ENCODE results near the gene CGB1.
"Not testable (repeated sequence)": the region's sequence is repeated elsewhere in the genome, so short reads cannot be mapped to it uniquely, and the experiment has no call there.

Gene CGB1

GRCh38 chr19:49024233-49024632 lies 12.5 kb downstream of the CGB1 start, which contains the start of gene CGB3:
Gene CGB3 (minus strand): TSS chr19:49024333. CDS start chr19:49023971, 362 bp downstream.
- not testable (repeated sequence) for FAIRE-seq; DNase-seq (ENCODE audit: low spot score)

GRCh38 chr19:49022116-49022515 lies 14.6 kb downstream of the CGB1 start:
- DNase-seq (ENCODE audit: low spot score) (no peak), FAIRE-seq (no peak)

- FAIRE-seq (peak; percentile 46), DNase-seq (ENCODE audit: low spot score) (peak; percentile 91)
Observed at GRCh38 chr19:49020931-49021895, 15.5 kb downstream of the CGB1 start.

- no peak for FAIRE-seq
Observed at GRCh38 chr19:49020342-49020741, 16.4 kb downstream of the CGB1 start.

GRCh38 chr19:49019242-49019932 lies 17.3 kb downstream of the CGB1 start:
- DNase-seq (ENCODE audit: low spot score), result no peak
- FAIRE-seq, result no peak

More at GRCh38 chr19:49020342-49020741, 16.4 kb downstream of the CGB1 start:
- no peak for DNase-seq (ENCODE audit: low spot score)

GRCh38 chr19:49018388-49019241 lies 18.1 kb downstream of the CGB1 start:
- not testable (repeated sequence) for DNase-seq (ENCODE audit: low spot score); FAIRE-seq

- FAIRE-seq (no peak), DNase-seq (ENCODE audit: low spot score) (no peak)
Observed at GRCh38 chr19:49017666-49018351, 18.9 kb downstream of the CGB1 start.

GRCh38 chr19:49017041-49017665 lies 19.5 kb downstream of the CGB1 start, which contains the start of gene LHB:
Gene LHB (minus strand): TSS chr19:49017091. CDS start chr19:49017081, 10 bp downstream.
- FAIRE-seq, result no peak

GRCh38 chr19:49016067-49016839 lies 20.4 kb downstream of the CGB1 start:
- DNase-seq (ENCODE audit: low spot score) (no peak), FAIRE-seq (no peak)

More at GRCh38 chr19:49017041-49017665, 19.5 kb downstream of the CGB1 start, which contains the start of gene LHB:
- DNase-seq (ENCODE audit: low spot score), result no peak

- no peak for FAIRE-seq
Observed at GRCh38 chr19:49014870-49015255, 21.8 kb downstream of the CGB1 start.

GRCh38 chr19:49014123-49014869 lies 22.4 kb downstream of the CGB1 start:
- FAIRE-seq (no peak), DNase-seq (ENCODE audit: low spot score) (no peak)

More at GRCh38 chr19:49014870-49015255, 21.8 kb downstream of the CGB1 start:
- no peak for DNase-seq (ENCODE audit: low spot score)

- FAIRE-seq, result no peak
- DNase-seq (ENCODE audit: low spot score), result no peak
Observed at GRCh38 chr19:49011194-49011593, 25.5 kb downstream of the CGB1 start.

GRCh38 chr19:49010453-49010852 lies 26.2 kb downstream of the CGB1 start:
- DNase-seq (ENCODE audit: low spot score), result no peak
- FAIRE-seq, result no peak

GRCh38 chr19:49009828-49010227 lies 26.9 kb downstream of the CGB1 start:
- no peak for DNase-seq (ENCODE audit: low spot score)
- FAIRE-seq, result no peak

- no peak for FAIRE-seq
- no peak for DNase-seq (ENCODE audit: low spot score)
Observed at GRCh38 chr19:49006905-49007304, 29.8 kb downstream of the CGB1 start.

GRCh38 chr19:49004964-49005614 lies 31.6 kb downstream of the CGB1 start:
- DNase-seq (ENCODE audit: low spot score), result no peak
- no peak for FAIRE-seq

- FAIRE-seq (no peak), DNase-seq (ENCODE audit: low spot score) (no peak)
Observed at GRCh38 chr19:49004133-49004532, 32.6 kb downstream of the CGB1 start.
